HAP-1 (cell line): ENCODE data around the gene TMEM59L.
"Not testable (repeated sequence)": the region's sequence is repeated elsewhere in the genome, so short reads cannot be mapped to it uniquely, and the experiment has no call there.

Source experiments
- DNase-seq, 2 experiments: peaks; one replicate each; pipeline ENCODE4 v3.0.0-alpha.2; 2016 to 2020; ENCODE audit warnings: low spot score in 2 of 2
- H3K27me3 ChIP-seq: fragments of 250-450 bp; sonication (Bioruptor Pico); 2 replicates; pipeline ENCODE4 v1.5.1; 2020; ENCODE audit warnings: low read depth, mild to moderate bottlenecking, moderate library complexity
- H3K36me3 ChIP-seq: fragments of 250-450 bp; sonication (Bioruptor Pico); replicated peaks from 2 replicates; pipeline ENCODE4 v1.5.1; 2020; ENCODE audit warnings: mild to moderate bottlenecking
- H3K4me1 ChIP-seq: fragments of 250-450 bp; sonication (Bioruptor Pico); 2 replicates; pipeline ENCODE4 v1.5.1; 2020; ENCODE audit warnings: mild to moderate bottlenecking
- H3K4me3 ChIP-seq: fragments of 250-450 bp; sonication (Bioruptor Pico); 2 replicates; pipeline ENCODE4 v1.5.1; 2020; ENCODE audit warnings: mild to moderate bottlenecking, moderate library complexity
- H3K9me3 ChIP-seq: fragments of 250-450 bp; sonication (Bioruptor Pico); 2 replicates; pipeline ENCODE4 v1.5.1; 2020; ENCODE audit warnings: mild to moderate bottlenecking, moderate library complexity
- in situ Hi-C: fragments of 300-500 bp; cut with MboI; formaldehyde crosslinking; loops from 3 replicates; pipeline ENCODE4 v1.14.3; 2020; ENCODE audit warnings: low sequenced_read_pairs, inconsistent platforms, mixed read lengths

TMEM59L gene

DNA sequence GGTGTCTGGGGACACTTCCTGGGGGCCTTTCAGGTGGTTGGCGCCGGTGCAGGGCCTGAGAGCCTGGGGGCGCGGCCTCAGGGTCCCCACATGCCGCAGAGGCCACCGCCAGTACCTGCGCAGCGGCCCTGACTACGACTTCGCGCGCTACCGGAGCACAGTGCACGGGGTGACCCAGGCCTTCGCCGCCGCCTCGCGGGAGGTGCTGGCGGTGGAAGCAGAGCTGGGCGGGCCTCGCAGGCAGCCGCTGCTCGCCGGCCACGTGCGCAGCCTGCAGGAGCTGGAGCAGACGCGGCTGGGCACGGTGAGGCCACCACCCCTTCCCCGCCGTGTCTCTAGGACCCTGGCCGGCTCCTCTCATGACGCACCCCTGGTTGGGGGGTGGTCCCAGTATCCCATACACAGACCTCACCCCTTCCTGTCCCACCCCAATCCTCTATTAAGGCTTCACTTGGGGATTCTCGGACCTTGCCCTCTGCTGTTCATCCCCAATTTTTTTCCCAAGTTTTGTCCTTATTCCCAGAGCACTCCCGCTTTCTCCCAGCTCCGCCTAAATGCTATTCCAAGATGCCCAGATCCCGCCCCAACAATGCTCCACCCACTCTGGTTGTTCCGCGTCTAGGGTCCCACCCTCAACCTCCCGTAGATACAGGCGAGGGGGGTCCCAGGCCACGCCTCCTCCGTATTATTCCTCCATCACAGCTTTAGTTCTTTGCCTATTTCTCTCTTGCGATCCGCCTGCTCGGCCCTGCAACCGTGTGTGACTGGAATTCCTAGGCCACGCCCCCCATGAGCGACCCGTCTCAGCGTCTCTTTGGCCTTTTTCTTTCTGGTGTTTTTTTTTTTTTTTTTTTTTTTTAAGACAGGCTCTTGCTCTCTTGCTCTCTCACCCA, 23.0 kb upstream of the TMEM59L start:
- Histone ChIP-seq H3K27me3 (0 out of 2 replicates have a peak, but pooled peaks cover 2% of the 10 kb centered on the region), H3K9me3 (0 out of 2 replicates have a peak, but pooled peaks cover 3% of the 10 kb centered on the region), H3K4me1 (peaks cover 22% of the 10 kb centered on the region), H3K4me3 (peak overlapping the region; percentile 79), H3K36me3 (peaks cover 16% of the 10 kb centered on the region)
- peak; percentile 88 to 95 for DNase-seq
- in situ Hi-C loops, result no loop called here

GRCh38 chr19:18590273-18591272, 22.1 kb upstream of the TMEM59L start:
- Histone ChIP-seq H3K27me3 (0 out of 2 replicates have a peak, but pooled peaks cover under 1% of the 10 kb centered on the region), H3K9me3 (0 out of 2 replicates have a peak, but pooled peaks cover 3% of the 10 kb centered on the region), H3K36me3 (peaks cover 16% of the 10 kb centered on the region), H3K4me3 (peak overlapping the region; percentile 79; the same call in 1 of the 2 replicates), H3K4me1 (peaks cover 22% of the 10 kb centered on the region)
- in situ Hi-C loops, result no loop called here
- DNase-seq, result peak in 1 of 2 experiments; percentile 70

- in situ Hi-C loops, result no loop called here
- Histone ChIP-seq H3K27me3 (no peaks in the 10 kb centered on the region), H3K4me1 (peaks cover 22% of the 10 kb centered on the region), H3K4me3 (no peak overlapping the region), H3K36me3 (peaks cover 16% of the 10 kb centered on the region), H3K9me3 (0 out of 2 replicates have a peak, but pooled peaks cover 3% of the 10 kb centered on the region)
- no peak for DNase-seq
Measured at GRCh38 chr19:18591735-18592385, 20.8 kb upstream of the TMEM59L start.

GRCh38 chr19:18592732-18593131, 19.9 kb upstream of the TMEM59L start:
- in situ Hi-C loops, H3K9me3 ChIP-seq, DNase-seq, H3K4me3 ChIP-seq, H3K27me3 ChIP-seq: not testable (repeated sequence)
- peaks cover 22% of the 10 kb centered on the region for H3K4me1 ChIP-seq
- H3K36me3 ChIP-seq, result peaks cover 16% of the 10 kb centered on the region

- DNase-seq, result peak; percentile 70 to 72
- H3K4me3 ChIP-seq, result peak overlapping the region; percentile 34
- peaks cover 16% of the 10 kb centered on the region for H3K36me3 ChIP-seq
- peaks cover 16% of the 10 kb centered on the region for H3K4me1 ChIP-seq
- no peaks in the 10 kb centered on the region for H3K9me3 ChIP-seq
- in situ Hi-C loops, result no loop called here
- no peaks in the 10 kb centered on the region for H3K27me3 ChIP-seq
Measured at GRCh38 chr19:18593367-18594095, 19.1 kb upstream of the TMEM59L start.

DNA sequence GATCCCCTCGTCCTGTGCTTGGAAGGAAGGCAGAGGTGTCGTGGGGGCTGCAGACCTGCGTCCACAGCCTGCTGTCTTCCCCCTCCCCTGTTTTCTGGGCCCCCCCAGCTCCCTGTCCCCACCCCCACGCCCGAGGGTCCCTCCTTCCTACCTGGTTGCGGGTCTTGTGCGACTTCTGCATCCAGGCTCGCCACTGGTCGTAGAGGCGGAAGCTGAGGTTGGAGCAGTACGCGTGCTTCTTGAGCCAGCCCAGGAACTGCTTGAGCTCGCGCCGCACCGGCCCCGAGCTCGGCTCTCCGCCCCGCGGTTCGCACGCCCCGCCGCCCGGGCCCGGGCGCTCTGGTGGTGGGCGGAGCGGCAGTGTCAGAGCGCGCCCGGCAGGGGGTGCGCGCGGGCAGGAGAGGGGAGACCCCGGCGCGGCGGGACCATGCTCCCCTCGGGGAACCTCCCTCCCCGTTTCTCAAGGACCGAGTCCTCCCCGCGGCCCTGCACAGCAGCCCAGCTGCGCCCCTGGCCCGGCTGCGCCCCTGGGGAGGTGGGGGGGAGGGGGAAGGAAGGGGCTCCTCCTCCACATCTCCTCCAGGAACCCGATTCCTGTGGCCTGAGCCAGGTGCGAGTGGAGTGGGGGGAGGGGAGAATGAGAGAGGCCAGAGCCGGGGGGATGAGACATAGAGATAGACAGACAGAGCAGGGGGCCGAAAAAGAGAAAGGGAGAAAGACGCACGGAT, 18.4 kb upstream of the TMEM59L start:
- Histone ChIP-seq H3K4me3 (peak overlapping the region; percentile 34), H3K36me3 (peaks cover 16% of the 10 kb centered on the region), H3K9me3 (no peaks in the 10 kb centered on the region), H3K4me1 (peaks cover 14% of the 10 kb centered on the region), H3K27me3 (no peaks in the 10 kb centered on the region)
- in situ Hi-C loops, result no loop called here
- DNase-seq, result peak; percentile 85 to 88

DNA sequence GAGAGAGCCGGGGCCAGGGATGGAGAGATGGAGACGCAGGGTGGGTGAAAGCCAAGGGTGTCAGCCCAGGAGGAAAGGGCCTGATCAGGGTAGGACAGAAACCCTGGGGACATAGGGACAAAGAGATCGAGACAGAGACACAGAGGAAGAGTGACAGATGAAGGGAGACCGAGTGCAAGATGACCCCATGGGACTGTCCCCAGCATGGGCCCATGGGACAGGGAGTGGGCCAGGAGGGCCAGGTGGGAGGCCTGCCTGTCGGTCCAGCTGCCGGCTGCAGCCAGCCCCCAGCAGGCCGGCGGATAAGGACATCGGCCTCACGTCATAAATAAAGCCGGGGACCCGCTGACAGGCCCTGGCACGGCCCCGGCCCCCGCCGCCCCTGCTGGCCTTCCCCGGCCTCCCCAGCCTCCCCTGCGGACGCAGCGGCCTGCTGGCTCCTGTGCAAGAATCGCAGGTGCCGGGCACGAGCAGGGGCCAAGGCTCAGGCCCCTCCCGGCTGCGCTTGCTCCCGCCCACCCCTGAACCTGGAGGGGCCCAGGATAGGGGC, 17.8 kb upstream of the TMEM59L start:
- H3K4me3 ChIP-seq, result peak overlapping the region; percentile 34
- in situ Hi-C loops, result no loop called here
- H3K4me1 ChIP-seq, result peaks cover 10% of the 10 kb centered on the region
- no peaks in the 10 kb centered on the region for H3K27me3 ChIP-seq
- H3K36me3 ChIP-seq, result peaks cover 16% of the 10 kb centered on the region
- H3K9me3 ChIP-seq, result no peaks in the 10 kb centered on the region
- DNase-seq, result no peak

GRCh38 chr19:18595475-18595874, 17.2 kb upstream of the TMEM59L start:
- in situ Hi-C loops, result no loop called here
- H3K27me3 ChIP-seq, result no peaks in the 10 kb centered on the region
- DNase-seq, result no peak
- H3K4me1 ChIP-seq, result peaks cover 6% of the 10 kb centered on the region
- peaks cover 12% of the 10 kb centered on the region for H3K36me3 ChIP-seq
- H3K9me3 ChIP-seq, result no peaks in the 10 kb centered on the region
- H3K4me3 ChIP-seq, result no peak overlapping the region

GRCh38 chr19:18596752-18597157, 15.9 kb upstream of the TMEM59L start:
- DNase-seq, result peak in 1 of 2 experiments; percentile 76
- in situ Hi-C loops, result no loop called here
- no peaks in the 10 kb centered on the region for H3K9me3 ChIP-seq

GRCh38 chr19:18597809-18598660, 14.6 kb upstream of the TMEM59L start:
- in situ Hi-C loops, result no loop called here
- no peak overlapping the region for H3K4me3 ChIP-seq
- peaks cover 6% of the 10 kb centered on the region for H3K4me1 ChIP-seq
- H3K36me3 ChIP-seq, result no peaks in the 10 kb centered on the region; the same call in 1 of the 2 replicates
- DNase-seq, result no peak
- H3K27me3 ChIP-seq, result no peaks in the 10 kb centered on the region
- no peaks in the 10 kb centered on the region for H3K9me3 ChIP-seq

More at GRCh38 chr19:18596752-18597157, 15.9 kb upstream of the TMEM59L start:
- Histone ChIP-seq H3K27me3 (no peaks in the 10 kb centered on the region), H3K4me1 (peaks cover 6% of the 10 kb centered on the region), H3K4me3 (no peak overlapping the region), H3K36me3 (peaks cover 3% of the 10 kb centered on the region; the same call in 1 of the 2 replicates)

- Histone ChIP-seq H3K4me1 (no peaks in the 10 kb centered on the region; the same call in 1 of the 2 replicates), H3K9me3 (no peaks in the 10 kb centered on the region), H3K4me3 (no peak overlapping the region), H3K27me3 (peaks cover 4% of the 10 kb centered on the region), H3K36me3 (no peaks in the 10 kb centered on the region)
- in situ Hi-C loops, result no loop called here
- DNase-seq, result no peak
Measured at GRCh38 chr19:18599485-18599884, 13.2 kb upstream of the TMEM59L start.
